EH (cell line): ENCODE data around the gene S1PR3.

Experiments used
- DNase-seq: peaks from one replicate; pipeline ENCODE4 v3.0.0-alpha.2; 2015; ENCODE audit warnings: low read depth

The S1PR3 gene

DNA sequence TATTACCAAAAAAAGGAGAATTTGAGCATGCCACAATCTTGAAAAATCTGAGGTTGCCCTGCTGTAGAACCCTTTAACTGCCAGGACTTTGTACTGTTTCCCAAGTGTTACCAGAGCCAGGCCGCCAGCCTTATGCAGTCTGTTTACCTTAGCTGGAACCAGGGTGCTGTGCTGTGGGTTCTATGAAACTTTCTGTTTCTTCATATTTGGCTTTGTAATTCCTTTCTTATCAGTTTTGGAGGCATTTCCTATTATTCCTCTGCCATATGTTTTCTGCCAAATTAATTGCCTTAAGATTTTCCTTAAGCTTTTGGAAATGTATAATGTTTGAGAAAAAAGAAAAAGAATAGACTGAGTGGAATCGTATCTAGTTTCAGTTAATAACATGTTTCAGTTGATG, 2.1 kb downstream of the S1PR3 start:
- no peak for DNase-seq

DNA sequence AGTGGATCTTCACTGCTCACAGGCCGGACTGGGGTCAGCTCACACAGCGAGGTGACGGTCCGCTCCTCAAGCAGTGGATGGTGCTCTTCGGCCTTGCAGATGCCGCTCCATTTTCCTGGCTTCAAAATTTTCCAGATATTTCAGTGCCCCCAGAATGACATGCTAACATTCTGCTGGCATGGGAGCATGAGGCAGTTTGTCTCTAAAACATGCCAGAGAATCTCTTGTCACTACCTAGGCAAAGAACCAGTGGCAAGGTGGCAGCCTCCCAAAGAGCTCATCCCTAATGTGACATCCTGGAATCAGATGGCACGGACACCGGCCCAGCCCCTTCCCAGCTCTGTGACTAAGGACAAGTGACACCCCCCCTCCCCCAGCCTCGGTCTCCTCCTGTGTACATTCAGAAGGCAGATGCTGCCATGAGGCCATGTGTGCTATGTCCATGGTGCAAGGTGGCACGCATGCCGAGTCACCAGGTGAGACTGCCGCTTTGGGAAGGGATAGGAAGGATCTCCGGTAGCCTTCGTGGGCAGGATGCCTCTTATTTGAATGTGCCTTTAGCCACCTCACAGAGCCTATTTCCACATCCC, 2.7 kb downstream of the S1PR3 start:
- DNase-seq, result no peak

DNA sequence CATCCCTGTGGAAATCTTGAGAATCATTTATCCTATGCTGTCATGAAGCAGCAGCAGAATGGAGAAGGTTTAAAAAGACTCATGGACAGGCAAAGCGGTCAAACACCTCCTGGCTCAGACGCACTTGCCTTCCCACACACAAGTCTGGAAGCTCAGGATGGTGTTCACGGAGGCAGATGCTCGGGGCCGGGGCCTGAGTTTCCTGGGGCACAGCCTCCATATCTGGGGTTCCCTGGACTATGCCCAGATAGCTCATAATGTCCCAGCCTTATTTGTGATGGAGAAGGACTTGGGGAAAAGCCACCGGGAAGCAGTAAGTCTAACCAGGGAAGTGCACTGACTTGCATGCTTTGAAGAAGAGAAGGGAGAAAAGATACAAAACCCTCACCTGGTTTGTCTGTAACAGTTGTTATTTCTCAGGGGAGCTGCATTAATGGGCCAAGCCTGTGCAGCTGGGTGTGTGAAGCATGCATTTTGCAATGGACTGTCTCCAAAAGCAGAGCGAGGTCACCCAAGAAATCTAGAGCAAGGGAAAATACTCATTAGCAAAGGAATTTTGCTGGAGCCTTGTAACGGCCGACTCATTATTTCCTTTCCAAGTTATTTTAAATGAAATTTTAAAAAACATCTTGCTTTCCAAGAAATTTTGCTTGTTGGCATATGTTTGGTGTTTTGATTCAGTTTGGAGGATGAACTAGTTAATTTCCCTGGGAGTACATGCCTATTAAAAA, 3.4 kb downstream of the S1PR3 start:
- peak; percentile 82 for DNase-seq

DNA sequence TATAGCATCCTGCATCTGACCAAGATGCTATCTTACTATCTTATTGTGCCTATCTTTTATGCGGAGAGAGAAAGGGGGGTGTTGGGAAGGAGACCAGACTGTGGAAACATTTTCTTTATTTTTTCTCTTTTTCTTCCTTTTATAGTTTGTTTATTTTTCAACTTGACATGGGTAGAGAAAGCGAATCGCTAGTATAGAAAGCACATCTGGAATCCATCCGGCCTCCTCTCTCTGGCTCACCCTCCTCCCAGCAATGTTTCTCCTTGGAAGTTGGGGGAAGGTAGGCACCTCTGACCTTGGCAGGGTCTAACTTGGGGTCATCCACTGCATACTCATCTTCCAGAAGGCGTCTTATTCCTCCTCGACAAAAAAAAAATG, 3.9 kb downstream of the S1PR3 start:
- DNase-seq, result no peak

DNA sequence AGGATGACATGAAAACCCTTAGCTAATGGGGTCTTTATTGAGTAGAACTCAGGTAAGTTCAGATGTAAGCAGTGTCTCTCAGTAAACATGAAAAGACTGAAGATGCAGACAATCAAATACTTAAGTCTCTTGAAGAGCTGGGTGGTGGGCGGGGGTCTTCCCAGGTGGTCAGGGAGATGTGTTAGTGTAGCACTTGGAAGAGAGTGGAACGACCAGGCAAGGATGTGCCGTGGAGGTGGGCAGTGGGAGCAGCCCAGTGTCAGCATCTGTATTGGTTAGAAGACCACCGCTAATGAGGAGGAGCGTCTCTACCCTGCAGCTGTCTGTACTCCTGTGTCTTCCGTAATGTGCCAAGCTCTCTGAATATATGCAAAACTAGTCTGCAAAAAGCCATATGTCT, 4.4 kb downstream of the S1PR3 start:
- DNase-seq, result no peak

DNA sequence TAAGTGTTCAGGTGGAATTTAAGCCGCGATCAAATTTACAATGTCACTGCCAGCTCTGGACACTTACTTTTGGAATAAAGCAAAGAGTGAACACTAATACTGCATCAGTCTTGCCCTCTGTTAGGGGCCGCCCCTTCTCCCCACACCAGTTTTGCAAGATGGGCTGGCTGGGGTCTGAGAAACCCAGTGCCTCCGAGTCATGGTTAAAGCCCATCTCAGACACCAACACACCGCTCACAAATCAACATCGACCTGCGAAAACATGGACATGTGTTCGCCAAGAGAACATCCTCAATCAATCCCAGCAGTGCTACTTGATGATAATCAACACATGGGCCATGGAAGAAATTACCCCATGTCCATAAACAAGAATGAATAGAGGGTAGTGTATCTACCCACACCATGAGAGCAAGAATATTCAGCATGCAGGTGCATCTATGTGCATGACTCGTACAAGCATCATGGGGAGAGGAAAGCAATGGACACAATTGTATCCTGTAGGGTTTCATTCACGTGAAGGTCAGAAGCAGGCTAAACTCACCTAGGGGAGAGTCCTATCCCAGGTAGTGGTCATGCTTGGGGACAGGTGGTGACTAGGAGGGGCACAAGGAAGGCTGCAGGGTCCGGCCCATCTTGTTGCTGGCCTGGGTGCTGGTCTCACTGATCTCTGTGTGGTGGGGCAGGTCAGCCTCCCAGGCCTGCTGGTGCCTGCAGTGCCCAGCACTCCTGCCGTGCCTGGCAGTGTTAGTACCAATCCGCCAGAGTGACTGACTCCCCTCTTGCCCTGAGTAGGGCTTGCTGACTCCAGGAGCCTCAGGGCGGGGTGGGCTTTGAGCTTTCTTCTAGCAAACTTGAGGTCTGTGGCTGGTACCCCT, 5.0 kb downstream of the S1PR3 start:
- DNase-seq, result no peak

DNA sequence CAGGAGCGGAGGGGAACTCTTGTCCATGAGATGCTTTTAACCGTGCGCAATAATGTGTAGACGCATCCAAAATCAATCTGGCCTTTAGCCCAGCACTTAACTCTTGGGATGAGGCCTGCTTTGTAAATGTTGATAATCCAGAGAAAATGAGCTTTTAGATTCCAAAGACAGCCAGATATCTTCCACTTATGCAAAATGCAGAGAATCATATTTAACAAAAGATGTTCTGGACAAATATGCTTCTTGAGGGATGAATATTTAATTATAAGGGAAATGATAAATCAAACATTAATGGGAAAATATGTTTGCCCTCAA, 5.6 kb downstream of the S1PR3 start:
- DNase-seq, result no peak

DNA sequence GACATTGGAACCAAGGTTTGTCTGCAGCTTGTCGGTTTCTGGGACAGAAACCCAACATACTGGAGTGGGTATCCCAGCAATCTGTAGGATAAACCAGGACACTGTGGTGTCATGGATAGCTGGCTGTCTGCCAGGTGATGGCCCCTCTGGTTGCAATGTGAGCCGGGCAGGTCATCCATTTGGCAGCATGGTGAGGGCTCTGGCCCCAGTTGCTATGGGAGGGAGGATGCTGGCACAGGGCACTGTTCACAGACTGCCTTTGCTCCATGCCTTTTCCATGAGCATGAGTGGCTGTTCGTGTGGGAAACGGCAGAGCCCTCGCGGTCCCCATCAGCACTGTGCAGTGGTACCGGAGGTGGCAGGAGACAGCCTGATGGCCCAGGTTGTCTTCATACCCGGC, 6.4 kb downstream of the S1PR3 start:
- no peak for DNase-seq

DNA sequence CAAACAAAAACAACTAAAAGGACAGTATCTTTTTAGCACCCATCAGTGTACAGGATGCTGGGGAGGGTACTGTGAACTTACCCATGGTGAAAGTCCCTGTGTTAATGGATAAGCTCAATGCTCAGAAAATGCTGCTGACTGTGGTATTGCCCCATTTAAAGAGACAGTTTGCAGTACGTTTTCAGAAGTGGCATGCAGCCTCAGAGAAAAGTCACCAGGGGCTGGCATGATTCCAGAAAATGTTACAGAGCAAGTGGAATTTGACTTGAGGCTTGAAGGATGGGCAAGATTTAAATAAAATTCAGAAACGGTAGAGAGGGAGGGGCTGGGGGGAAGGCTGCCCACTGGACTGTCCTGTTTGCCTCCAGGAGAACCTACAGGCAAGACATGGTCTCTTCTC, 7.2 kb downstream of the S1PR3 start:
- DNase-seq, result peak; percentile 51

DNA sequence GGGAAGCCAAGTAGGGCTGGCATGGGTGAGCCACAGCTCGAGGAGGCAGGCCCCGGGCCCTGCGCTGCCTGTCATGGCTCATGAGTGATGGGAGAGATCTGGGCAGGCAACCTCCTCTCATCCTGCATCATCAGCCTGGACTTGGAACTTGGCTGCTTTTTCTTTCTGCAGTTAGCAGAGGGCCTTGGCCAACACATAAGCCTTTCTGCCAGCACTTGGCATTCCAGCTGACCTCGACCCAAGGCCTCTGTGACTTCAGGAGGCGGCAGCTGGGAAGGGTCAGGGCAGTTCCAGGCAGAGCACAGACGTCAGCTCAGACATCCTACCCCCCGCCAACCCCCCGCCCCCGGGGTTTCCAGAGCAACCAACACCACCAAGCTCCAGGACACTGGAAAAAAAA, 7.6 kb downstream of the S1PR3 start:
- DNase-seq, result peak; percentile 35

DNA sequence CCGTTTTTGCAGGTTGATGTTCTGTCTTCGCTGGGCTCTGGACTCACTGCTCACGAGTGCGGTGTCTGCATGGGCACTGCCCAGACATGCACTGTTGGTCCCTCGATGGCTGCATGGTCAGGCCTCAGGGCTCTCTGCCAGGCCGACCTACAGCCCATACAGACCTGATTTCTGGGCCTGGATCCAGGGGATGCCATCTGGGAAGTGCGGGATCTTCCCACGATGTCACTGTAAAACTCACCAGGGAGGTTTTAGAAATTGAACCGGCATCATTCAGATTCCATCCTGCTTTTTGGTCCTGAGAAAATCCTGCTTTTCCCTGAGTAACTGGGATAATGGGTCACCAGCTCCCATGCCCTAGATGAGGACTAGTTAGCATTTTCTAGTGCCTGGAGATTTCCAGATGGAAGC, 9.1 kb downstream of the S1PR3 start:
- DNase-seq, result peak; percentile 46

DNA sequence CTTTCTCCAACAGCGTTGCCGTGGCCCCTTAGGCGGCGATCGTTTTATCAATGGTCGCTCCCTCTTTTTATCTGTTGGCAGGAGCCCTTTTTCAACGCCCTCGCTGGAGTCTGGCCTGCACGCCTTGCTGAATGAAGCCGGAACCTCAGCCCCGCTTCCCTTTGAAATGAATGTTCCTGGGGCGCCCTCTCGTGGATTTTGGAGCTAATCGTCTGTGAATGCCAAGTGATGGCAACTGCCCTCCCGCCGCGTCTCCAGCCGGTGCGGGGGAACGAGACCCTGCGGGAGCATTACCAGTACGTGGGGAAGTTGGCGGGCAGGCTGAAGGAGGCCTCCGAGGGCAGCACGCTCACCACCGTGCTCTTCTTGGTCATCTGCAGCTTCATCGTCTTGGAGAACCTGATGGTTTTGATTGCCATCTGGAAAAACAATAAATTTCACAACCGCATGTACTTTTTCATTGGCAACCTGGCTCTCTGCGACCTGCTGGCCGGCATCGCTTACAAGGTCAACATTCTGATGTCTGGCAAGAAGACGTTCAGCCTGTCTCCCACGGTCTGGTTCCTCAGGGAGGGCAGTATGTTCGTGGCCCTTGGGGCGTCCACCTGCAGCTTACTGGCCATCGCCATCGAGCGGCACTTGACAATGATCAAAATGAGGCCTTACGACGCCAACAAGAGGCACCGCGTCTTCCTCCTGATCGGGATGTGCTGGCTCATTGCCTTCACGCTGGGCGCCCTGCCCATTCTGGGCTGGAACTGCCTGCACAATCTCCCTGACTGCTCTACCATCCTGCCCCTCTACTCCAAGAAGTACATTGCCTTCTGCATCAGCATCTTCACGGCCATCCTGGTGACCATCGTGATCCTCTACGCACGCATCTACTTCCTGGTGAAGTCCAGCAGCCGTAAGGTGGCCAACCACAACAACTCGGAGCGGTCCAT, 10.0 kb downstream of the S1PR3 start:
- DNase-seq, result peak; percentile 85

DNA sequence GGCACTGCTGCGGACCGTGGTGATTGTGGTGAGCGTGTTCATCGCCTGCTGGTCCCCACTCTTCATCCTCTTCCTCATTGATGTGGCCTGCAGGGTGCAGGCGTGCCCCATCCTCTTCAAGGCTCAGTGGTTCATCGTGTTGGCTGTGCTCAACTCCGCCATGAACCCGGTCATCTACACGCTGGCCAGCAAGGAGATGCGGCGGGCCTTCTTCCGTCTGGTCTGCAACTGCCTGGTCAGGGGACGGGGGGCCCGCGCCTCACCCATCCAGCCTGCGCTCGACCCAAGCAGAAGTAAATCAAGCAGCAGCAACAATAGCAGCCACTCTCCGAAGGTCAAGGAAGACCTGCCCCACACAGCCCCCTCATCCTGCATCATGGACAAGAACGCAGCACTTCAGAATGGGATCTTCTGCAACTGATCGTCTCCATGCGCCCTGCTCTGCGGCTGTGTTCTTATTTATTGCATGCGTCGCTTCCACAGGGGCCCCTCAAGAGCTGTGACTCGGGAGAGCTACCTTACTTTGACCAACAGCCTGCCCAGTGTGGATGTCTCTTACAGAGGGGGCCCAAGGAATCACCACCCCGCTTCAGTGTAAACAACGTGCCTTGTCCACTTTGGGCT, 10.8 kb downstream of the S1PR3 start:
- DNase-seq, result no peak

DNA sequence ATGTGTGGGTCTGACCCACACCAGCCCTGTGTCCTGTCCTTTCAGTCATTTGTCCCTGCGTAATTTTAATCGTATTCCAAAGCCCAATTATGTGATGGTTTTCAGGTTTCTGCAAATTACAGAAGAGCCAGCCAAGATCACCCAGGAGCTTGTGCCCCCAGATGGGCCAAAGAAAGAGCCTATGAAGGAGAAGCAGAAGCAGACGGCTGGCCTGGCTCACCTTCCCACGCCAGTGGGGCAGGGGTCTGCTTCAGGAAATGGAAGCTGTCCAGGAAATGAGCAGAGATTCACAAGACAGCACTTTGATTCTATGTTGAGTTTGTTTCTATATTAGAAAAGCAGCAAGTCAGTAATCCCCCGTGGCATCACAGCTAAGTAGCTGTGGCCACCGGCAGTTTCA, 11.7 kb downstream of the S1PR3 start:
- no peak for DNase-seq

DNA sequence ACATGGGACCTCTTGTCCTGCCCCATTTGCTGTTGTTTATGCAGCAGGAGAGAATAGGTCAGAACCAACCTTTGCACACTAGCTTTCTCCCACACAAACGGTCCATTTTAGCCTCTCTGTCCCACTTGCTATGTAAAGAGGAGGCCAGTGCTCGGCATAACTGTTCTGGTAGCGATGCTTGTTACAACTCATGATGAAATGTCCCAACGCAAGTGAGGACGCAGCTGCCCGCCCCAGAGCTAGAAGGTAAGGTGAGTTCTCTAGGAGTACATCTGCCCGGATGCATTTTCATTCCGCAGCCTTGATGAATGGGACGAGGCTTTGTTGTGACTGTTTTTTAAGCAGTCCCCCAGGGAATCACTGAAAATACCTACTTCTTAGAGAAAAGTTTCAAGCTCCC, 14.1 kb downstream of the S1PR3 start:
- DNase-seq, result no peak

DNA sequence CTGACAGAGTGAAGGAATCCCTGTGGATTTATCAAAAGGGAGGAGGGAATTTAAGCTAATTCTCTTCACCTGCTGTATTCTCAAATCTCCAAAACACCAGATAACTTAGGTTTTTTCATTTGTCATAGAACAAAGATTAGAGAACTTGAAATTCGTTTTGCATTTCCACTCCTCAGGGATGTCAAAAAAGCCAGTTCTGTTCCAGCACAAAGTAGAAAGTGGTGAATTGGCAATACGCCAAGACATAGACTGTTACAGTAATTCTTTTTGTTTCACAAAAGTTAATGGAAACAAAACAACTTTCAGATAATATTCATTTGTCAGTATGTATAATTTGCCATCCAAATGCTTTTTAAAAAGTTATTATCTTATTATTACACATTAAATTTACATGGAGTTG, 15.0 kb downstream of the S1PR3 start:
- DNase-seq, result no peak

DNA sequence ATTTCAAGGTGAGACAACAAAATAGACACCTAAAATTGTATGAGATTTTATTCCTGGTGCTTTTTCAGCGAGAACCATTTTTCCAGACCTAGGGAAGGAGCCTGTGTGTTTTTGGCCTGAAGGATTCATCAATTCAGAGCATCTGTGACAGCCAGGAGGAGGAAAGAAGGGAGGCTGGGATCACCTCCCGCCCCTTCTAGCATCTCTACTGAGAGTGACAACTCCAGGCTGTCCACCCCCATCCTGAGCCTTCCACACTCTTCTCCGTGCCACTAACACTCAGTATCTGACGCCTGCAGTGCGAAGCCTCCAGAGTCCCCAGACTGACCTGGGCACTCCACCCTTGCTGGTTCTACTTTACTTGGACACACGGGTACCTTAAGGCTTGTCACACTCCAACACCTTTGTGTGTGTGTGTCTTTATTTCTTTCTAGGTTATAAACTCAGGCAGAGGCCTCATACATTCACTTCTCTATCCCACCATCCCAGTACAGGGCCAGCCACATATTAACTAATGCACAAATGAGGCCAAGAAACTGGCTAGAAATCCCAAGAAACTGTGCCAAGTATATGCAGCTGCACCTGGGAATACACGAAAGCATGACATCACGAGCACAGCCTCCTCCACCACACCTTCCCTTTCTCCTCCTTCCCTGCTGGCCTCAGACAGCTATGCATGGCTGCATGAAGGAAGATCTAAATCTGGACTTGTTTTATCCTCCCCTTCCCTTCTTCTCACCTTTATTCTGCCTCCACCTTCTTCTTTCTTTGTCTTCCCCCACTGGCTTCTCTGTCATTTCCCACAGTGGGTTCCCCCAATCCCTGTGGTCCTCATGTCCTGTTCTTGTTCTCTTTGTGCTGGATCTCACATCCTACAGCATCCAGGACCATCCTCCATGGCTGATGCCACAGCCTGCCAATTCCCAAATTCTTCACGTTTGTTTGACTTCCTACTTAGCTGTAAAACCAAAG, 16.0 kb downstream of the S1PR3 start:
- DNase-seq, result no peak

DNA sequence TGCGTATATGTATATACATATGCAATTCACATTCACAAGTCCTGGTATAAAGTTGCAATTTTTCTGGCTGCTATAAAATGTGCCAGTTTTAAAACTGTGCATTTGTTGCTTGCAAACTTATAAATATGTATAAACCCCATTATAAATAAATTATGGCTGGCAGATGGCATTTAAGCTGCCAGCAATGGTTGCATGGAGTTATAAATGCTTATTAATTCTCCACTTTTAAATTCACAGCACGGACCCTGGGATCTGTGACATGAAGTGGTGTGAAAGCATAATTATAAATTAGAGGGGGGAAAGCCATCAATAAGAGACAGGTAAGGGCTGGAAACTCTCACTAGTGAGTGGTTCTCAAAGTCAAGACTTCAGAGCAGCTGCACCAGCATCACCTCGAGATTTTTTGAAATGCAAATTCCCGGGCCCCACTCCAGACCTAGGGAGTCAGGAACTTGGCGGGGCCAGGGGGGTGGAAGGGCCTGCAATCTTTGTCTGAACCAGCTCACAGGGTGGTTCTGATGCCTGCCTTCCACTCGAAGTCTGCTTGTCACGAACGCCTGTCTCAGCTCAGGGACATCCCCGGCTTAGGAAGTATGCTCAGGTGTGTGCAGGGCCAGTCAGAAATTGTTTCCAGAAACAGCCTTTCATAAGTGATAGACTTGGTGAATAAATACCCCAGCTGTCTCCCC, 16.9 kb downstream of the S1PR3 start:
- DNase-seq, result no peak

DNA sequence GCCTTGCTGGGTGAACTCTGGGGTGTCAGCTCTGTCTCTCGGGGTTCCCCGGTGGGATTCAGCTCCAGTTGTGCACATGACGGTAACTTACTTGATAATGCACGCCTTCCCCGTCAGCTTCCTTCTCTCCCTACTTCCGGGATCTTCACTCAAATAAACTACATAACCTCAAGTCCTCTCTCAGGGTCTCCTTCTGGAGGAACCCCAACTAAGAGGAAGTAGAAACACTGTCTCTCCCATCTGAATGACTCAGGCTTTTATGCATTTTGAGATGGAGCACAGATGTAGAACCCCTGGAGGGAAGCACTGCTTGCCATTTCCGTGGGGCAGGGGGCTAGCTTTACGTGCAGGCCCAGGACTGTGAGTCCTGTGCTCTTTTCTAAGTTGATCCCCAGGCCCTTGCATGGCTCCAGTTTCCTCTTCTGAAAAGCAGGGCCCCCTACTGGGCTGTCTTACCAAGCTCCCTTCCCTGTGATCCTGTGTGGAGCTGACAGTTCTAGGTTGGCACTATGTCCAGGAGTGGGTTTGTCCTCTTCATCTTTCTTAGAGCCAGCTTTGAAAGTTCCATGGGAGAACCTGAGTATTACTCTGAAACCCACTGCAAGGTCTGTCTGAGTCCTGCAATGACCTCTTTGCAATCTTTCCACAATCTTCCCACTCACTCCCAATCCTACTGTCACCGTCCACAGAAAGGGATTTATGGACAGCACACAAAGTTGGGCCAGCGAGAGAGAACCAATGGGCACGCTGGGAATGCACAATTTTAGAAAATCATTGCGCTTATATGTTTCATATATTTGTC, 17.7 kb downstream of the S1PR3 start:
- no peak for DNase-seq
